Activated naive CD4-positive, alpha-beta T cell treated with Interleukin-2 at 50 U/mL for 16 hours (primary cell): ENCODE measurements around the gene ACOT7.

ENCODE experiments used
- DNase-seq: peaks from one replicate; pipeline ENCODE4 v3.0.0-alpha.2; 2020

Gene ACOT7

GRCh38 chr1:6261615-6261995 is 132.0 kb downstream of the ACOT7 start:
- no peak for DNase-seq

GRCh38 chr1:6260961-6261614 is 132.5 kb downstream of the ACOT7 start, which contains the start of gene GPR153:
TSS of gene GPR153 (minus strand) at chr1:6261098. CDS start at chr1:6254905, 6,193 bp downstream.
- DNase-seq, result peak; percentile 65

- DNase-seq, result no peak
Observed at GRCh38 chr1:6260433-6260934, 133.1 kb downstream of the ACOT7 start.

DNA sequence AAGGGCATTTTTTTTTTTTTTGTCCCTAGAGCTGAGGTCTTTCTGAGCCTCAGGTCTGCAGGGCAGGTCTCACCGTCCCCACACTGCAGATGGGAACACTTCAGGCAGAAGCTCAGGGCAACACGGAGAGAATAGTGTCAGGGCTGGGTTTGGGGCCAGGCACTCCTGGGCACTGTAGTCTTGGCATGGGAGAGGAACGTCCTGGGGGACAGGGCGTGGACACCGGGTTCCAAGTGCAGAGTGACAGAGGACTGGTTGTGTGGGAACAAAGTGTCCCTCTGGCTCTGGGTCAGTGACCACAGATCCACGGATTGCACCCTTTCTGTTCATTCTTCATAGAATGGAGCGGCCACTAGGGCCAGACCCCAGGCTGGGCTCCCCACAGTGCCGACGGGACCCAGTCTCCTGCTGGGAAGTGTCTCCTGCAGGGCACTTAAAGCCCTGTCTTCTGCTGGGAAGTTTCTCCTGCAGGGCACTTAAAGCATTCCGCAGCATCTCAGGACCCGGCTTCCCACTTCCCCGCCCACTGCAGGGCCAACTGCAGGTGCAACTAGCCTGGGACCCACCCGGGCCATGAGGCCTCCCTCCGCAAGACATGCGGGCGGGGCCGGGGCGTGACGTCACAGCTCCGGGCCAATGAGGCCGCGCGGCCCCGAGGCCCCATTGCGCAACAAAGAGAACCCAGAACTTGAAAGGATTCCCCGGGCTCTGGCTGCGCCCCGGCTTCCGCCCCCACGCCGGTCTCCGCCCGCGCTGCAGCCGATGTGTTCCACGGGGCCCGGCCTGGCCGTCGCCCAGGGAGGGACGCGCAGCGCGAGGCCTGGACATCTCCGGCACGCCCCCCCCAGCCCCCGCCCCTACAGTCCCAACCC is 133.8 kb downstream of the ACOT7 start:
- peak; percentile 74 for DNase-seq

- DNase-seq, result no peak
Observed at GRCh38 chr1:6258675-6259074, 134.9 kb downstream of the ACOT7 start.

DNA sequence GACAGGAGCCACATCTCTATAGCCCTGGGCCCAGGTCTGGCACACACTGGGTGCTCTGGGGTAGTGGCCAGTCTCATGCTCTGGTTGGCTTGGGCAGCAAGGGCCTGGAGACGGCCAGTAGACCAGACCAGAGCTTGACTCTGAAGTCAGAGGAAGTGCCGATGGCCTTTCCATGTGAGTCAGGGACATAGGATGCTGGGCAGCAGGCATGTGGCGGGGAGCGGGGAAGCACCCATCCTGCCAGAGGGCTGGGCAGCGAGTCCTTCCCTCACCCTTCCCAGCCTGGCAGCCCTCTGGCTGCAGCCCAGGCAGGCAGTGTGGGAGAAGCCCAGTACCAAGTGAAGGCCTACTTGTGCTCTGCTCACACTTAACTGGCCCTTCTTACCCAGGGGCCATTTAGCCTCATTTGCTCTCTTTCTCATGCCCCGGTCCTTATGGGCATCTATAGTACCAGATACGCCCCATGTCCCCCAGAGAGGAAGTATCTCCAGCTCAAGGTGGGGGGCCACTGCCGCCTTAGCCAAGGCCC is 136.0 kb downstream of the ACOT7 start:
- no peak for DNase-seq

DNA sequence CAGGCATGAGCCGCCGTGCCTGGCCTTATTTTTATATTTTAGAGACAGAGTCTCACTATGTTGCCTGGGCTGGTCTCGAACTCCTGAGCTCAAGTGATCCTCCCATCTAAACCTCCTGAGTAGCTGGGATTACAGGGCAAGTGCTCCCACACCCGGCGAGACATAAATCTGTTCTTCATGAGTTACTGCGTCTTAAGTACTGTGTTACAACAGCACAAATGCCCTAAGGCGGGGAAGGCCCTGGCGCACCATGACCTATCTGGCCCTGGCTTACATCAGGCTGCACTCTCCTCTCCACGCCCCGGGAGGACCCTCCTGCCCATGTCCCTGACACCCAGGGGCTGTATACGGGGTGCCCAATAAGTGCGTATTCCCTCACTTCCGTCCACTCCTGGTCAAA is 136.9 kb downstream of the ACOT7 start:
- no peak for DNase-seq

DNA sequence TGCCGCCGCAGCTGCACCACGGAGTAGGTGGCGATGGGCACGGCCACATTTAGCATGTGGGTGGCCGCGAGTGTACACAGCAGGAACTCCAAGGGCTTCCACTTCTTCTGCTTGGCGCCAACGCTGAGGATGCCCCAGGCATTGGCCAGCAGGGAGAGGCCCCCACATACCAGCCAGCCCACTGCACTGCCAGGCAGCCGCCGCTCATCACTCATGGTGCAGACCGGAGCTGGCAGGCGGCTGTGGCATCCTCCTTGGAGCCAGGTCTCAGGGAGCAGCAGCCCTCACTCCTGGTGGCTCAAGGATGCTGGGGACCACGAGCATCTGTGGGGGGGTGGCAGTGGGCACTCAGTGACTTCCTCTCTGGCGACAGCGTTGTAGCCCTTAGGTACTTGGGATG is 138.9 kb downstream of the ACOT7 start:
- DNase-seq, result no peak

DNA sequence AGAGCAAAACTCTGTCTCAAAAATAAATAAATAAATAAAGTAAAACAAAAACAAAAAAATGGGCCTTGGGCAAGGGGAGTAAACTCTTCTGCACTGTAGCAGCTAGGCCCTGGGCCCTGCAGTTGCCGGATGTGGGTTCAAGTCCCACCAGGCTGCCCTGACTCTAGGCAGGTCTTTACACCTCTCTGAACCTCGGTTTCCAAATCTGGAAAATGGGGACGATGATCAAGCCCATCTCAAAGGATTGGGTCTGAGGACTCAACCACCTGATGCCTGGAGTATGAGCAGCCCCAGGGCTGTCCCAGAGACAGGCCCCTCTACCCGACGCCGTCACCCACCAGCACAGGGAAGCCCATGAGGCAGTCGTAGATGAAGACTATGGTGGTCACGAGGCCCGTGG is 140.2 kb downstream of the ACOT7 start:
- no peak for DNase-seq

DNA sequence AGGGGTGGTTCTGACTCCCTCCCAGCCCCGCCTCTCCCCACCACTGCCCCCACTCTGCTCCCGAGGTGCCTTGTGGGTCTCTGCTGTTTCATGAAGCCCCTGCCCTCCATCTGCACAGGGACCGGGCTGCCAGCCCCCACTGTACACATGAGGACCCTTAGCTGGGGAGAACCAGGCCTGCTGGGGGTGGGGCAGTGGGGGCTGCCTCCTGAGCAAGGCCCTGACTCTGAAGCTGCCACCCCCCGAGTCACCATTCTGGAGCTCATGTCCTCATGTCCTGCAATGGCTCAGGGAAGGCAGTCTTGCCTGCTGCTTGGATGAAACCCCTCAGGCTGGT is 141.2 kb downstream of the ACOT7 start:
- no peak for DNase-seq

DNA sequence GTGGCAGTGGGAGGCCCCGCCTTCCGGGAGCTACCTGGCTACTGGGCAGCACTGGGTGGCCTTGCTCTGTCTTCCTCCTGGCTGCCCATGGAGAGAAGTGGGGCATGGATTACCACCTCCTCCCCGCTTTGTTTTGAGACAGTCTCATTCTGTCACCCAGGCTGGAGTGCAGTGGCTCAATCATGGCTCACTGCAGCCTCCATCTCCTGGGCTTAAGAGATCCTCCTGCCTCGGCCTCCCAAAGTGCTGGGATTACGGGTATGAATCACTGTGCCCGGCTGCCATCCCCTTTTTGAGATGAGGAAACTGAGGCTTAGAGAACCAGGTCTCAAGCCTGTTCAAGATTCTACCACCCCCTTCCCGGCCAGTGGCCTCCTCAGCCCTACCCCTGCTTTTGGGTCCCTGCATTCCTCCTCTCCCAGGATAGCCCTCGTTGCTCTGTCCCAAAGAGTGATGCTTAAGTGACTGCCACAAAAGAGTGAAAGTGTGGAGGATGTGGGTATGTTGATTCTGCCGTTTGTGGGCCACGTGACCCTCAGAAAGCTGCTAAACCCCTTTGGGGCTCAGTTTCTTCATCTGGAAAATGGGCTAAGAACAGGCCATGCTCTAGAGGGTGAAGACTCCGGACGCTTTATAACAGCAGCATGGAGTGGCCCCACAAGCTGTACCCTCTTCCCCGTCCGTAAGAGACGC is 141.7 kb downstream of the ACOT7 start:
- DNase-seq, result no peak

DNA sequence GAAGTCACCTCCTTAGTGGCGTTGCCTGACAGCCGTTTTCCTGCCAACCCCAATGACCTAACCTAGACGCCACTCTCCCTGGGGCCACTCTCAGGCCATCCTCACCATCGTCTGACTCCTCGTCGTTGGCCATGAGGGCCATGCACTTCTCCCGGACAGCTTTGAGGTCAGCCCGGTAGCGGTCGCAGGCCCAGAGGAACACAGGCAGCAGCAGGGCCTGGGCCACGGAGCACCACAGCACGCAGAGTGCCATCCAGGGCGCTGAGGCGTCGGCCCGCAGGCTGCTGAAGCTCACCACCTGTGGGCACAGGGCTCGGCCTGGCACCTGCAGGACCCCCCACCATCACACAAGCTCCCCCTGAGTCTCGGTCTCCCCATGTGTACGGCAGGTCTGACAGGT is 142.3 kb downstream of the ACOT7 start:
- DNase-seq, result no peak

GRCh38 chr1:6249739-6250689 is 143.6 kb downstream of the ACOT7 start:
- no peak for DNase-seq

- no peak for DNase-seq
Observed at GRCh38 chr1:6248932-6249738, 144.4 kb downstream of the ACOT7 start.

DNA sequence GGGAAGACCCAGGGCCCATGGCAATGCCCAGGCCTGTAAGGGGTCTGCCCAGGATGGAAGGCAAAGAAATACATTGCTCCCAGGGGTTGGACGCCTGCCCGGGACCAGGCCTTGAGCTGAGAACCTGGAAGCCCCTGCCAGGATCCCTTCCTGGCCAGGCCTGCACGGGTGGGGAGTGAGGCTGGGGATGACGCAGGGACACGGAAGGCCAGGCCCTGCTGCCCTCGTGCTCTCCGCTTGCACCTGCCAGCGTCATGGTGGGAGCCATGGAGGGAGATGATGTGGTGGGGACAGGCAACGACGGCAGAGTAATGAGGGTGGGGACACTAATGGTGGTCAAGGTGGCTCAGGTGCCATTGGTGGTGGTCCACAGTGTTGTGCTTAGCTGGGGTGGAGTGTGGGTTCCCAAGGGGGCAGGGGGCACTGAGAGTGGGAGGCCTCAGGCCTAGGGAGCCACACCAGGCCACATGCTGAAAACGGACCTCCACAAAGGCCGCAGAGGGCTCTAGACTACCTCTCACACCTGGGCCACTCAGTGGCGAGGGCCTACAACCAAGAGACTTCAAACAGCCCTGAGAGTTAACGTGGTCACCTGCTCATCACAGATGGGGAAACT is 145.3 kb downstream of the ACOT7 start:
- DNase-seq, result no peak

GRCh38 chr1:6247651-6248050 is 145.9 kb downstream of the ACOT7 start:
- DNase-seq, result no peak

DNA sequence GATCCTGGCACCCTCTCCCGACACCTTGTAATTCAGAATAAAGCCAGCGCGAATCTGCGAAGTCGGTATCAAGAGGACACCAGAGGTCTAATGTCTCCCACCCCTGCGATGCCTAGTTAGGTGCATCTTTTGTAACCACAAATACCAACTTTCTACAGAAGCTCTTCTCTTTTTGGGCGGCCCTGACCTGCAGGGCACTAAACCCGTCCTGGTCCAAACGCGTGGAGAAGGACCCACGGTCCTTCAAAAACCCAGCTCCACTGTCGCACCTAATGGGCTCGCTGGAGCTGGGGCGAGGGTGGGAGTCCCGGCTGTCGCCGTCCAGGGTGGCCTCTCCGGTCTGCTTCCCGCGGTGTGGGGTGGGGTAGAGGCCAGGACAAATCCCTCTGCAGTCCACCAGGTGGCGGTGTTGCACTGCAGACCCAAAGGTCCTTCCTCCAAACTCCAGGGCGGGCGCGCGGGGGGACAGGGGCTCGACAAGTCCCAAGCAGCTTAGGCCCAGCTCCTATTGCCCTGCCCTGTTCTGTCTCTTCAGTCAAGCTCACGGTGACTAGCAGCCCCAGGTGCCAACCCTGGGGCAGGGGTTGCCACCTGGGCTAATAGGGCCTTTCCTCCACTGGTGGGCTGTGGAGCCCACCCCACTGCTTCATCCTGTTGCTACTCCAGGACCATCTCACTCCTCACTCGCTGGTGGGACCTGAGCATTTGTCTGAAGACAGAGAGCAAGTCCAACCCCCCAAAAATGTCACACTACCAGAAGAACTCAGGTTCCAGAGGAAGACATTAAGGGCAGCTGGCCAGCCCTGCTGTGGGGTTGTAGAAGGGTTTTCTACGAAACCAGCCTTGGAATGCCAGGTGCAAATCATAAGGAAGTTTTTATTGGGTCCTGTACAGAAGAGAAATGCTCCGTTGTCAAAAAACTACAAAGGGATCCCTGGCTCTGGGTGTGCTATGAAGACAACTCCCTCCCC is 146.8 kb downstream of the ACOT7 start:
- DNase-seq, result peak; percentile 81

DNA sequence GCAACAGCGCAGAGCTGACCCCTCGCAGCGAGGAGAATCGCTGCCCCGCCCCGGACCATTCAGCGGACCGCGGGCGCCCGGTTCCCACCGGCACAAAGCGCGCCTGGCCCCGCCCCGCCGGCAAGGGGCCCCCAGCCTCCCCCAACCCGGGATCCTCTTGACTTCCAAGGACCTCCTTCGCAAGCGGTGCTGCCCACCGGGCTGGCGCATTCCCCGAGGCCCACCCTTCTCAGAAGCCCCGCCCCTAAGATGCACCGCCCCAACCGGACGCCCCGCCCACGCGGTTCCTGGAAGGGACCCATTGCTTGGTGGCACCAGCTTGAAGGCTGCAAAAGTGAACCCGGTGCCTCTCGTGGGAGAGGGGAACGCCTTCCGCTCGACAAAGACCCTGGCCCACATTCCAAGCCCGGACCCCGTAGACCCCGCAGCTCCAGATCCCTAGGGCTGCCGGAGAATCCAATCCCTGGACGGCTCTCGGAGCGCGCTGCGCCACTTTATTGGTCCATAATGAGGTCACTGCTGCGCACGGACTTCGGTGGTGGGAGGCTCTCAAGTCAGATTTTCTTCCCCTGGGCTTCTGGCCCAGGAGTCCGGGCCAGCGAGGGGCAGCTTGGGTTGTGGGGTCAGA is 147.6 kb downstream of the ACOT7 start:
- peak; percentile 44 for DNase-seq
